IPS DF 4.7 (cell line): ENCODE results near the gene ALDH5A1.

Experiments used
- DNase-seq: peaks from one replicate; pipeline ENCODE4 v3.0.0-alpha.2; 2013; ENCODE audit warnings: low spot score; ENCODE audit errors: extremely low read depth

The ALDH5A1 gene

GRCh38 chr6:24565196-24565595 is 70.4 kb downstream of the ALDH5A1 start:
- DNase-seq = no peak

DNA sequence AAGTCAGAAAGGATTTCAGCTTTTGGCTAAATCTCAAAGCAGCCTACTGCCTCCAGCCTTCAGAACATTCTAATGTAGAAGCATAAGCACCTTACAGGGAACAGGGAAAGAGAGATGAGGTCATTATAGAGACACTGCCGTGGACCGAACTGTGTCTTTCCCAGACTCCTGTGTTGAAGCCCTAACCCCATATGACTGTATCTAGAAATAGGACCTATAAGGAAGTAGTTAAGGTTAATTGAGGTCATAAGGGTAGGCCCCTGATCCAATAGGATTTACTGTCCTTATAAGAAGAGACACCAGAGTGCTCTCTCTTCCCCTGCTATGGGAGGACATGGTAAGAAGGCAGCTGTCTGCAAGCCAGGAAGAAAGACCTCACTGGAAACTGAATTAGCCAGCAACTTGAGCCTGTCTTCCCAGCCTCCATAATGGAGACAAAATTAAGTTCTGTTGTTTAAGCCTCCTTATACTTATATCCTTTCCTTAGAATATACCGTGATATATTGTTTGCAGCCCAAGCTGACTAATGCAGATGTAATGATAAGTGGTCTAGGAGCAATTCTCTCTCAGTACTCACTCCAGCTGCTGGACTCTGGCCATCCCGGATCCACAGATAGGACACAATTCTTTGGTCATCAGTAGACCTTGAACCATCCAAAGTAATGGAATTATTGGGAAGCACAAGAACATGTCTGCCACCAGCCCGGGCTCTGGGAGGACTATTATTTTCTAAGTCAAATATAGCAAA is 71.4 kb downstream of the ALDH5A1 start:
- no peak for DNase-seq

GRCh38 chr6:24568683-24569082 is 73.9 kb downstream of the ALDH5A1 start:
- DNase-seq = no peak

DNA sequence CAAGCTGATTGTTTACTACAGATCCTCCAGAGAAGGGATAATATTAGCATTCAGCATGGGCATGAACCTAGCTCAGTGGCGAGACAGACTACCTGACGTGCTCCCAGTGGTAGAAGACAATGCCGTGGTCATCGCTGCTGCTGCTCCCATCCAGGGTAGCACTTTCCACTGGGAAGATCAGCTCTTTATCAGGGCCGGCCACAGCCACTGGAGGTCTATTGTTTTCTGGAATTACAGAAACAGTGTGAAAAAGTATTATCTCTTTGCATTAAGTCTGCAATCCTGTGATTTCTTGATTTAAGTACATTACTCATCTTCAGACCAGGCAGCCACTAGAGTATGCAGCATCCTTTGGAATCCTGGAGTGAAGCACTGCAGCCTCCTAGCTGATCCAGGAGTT is 75.0 kb downstream of the ALDH5A1 start:
- no peak for DNase-seq

- DNase-seq = no peak
Measured at GRCh38 chr6:24571361-24571760, 76.6 kb downstream of the ALDH5A1 start.

- no peak for DNase-seq
Measured at GRCh38 chr6:24574809-24575208, 80.0 kb downstream of the ALDH5A1 start.

DNA sequence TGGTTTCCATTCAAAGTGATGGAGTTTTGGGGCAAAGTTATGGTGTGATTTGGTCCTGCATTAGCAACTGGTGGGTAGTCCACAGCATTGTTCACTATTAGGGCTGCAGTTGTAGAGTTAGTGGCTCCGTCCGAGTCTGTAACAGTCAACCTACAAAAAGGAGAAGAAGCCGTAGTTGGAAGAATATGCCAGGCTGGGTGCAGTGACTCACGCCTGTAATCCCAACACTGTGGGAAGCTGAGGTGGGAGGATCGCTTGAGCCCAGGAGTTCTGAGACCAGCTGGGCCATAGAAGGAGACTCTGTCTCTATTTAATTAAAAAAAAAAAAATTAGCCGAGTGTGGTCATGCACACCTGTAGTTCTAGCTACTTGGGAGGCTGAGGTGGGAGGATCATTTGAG is 81.7 kb downstream of the ALDH5A1 start:
- no peak for DNase-seq

DNA sequence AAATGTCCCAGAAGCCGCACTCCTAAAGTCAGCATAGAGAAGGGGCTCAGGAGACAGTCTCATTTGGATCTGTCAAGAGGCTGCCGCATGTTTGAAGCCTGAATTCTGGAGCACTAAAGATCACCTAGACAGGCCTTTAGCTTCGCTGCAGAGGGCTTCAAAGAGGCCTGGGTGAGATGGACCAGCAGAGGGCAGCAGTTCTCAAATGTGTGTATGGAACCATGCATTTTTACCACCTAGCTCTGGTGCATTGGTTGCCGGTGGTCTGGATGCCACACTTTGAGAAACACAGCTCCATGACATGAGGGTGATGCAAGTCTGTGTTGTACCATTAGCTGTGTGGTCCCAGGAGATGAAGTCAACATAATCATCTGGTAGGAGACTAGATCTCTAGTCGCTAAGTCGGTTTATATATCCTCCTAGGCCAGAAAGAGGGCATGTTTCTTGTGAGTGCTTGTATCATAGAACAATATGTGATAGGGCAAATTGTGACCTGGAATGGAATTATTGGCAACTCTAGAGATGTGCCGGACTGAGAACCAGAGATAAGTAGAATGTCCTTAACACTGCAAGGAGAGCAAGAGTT is 86.4 kb downstream of the ALDH5A1 start:
- DNase-seq = peak; percentile 56

DNA sequence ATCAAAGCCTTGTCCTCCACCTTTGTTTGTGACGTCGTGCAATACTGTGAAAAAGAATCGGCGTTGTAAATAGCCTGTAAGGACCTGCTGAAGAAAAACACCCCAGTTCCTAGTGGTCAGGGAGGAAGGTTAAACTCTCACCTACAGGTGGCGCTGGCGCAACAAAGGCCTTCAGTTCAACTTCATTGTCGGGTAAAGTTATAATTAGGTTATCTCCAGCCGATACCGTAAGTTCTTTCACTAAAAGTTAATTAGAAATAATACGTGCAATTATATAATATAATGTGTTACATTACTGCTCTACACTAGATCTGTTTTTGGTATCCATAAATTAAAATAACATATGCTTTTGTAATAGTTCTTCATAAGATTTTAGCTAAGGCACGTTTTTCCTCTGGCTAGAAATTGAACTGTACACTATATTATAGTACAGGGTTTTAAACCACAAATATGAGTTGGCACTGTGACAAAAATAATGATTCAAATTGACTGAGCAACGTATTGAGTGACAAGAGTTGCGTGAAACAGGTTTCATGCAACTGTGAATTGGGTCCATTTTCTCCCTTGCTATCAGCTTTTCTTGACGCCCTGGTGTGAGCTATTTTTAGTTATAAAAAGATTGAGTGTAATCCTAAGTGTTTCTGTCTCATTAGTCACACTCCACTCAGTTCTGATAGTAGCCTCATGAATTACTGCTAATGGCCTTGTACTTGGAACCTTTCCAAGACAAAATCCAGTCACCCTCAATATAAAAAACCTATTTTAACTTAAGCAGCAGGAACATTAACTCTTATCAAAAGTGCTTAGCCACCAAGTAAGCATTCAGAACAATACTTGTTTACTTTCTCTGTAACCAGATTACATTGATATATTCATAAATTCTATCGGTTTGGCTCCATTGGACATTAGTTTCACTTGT is 89.0 kb downstream of the ALDH5A1 start:
- DNase-seq = peak; percentile 53

GRCh38 chr6:24584382-24584720 is 89.6 kb downstream of the ALDH5A1 start:
- no peak for DNase-seq
